Osteoblast (primary cell): ENCODE results near the gene SETDB1. TPM values are rescaled to one million over a fixed set of nuclear protein-coding genes. Genes with fewer than 3 reads are reported as not detected.

Experiments
- DNase-seq: peaks from one replicate; pipeline ENCODE4 v3.0.0; 2011; ENCODE audit warnings: low spot score, mixed read lengths; ENCODE audit not compliant: insufficient read length; ENCODE audit errors: missing footprints
- H2AFZ ChIP-seq: 2 replicates; pipeline ENCODE4 v1.6.0; 2011; ENCODE audit warnings: mild to moderate bottlenecking, low read length
- H3K27ac ChIP-seq: 2 replicates; pipeline ENCODE4 v1.5.1; 2011; ENCODE audit warnings: mild to moderate bottlenecking, low read depth, low read length, moderate library complexity
- H3K27me3 ChIP-seq: 2 replicates; pipeline ENCODE4 v1.6.0; 2012; ENCODE audit warnings: mild to moderate bottlenecking, control low read depth, inconsistent platforms, low read length, moderate library complexity; ENCODE audit not compliant: insufficient read depth
- H3K36me3 ChIP-seq: 2 replicates; pipeline ENCODE4 v1.5.1; 2011; ENCODE audit warnings: mild to moderate bottlenecking, low read length, control low read depth, moderate library complexity; ENCODE audit not compliant: insufficient read depth
- H3K4me1 ChIP-seq: 2 replicates; pipeline ENCODE4 v1.5.1; 2011; ENCODE audit warnings: mild to moderate bottlenecking, low read length, control low read depth, moderate library complexity; ENCODE audit not compliant: insufficient read depth
- H3K4me2 ChIP-seq: 2 replicates; pipeline ENCODE4 v1.6.0; 2011; ENCODE audit warnings: mild to moderate bottlenecking, low read length; ENCODE audit not compliant: insufficient read depth
- H3K4me3 ChIP-seq: fragments of 200-600 bp; sonication (generic); 3 replicates; pipeline ENCODE4 v1.5.1; 2012; ENCODE audit warnings: mild to moderate bottlenecking, low read length, inconsistent platforms; ENCODE audit not compliant: insufficient read depth
- H3K79me2 ChIP-seq: 2 replicates; pipeline ENCODE4 v1.6.0; 2012; ENCODE audit warnings: mild to moderate bottlenecking, low read length, control low read depth, inconsistent platforms; ENCODE audit not compliant: insufficient read depth
- H3K9me3 ChIP-seq: 2 replicates; pipeline ENCODE4 v1.5.1; 2011; ENCODE audit warnings: low read depth, low read length, control low read depth
- H4K20me1 ChIP-seq: 2 replicates; pipeline ENCODE4 v1.6.0; 2012; ENCODE audit warnings: mild to moderate bottlenecking, low read length, control low read depth; ENCODE audit not compliant: insufficient read depth
- CTCF ChIP-seq: IDR thresholded peaks from 2 replicates; pipeline ENCODE4 v1.5.1; 2011; ENCODE audit warnings: mild to moderate bottlenecking, low read depth, low read length, moderate library complexity; ENCODE audit errors: extremely low read depth
- total RNA-seq: library from RNA; depleted of rRNA; stranded (reverse); fragments of >200 nt; gene quantifications from 2 replicates; pipeline ENCODE4 v1.2.3, GENCODE V29; 2012

The SETDB1 gene
- total RNA-seq, 1 donor: 42.3 TPM

GRCh38 chr1:150931773-150932172 lies 5.6 kb downstream of the SETDB1 start:
- no peak for DNase-seq
- Histone ChIP-seq H3K4me3 (no peak overlapping the region), H3K79me2 (peaks cover 26% of the 10 kb centered on the region), H3K4me1 (peaks cover 6% of the 10 kb centered on the region), H2AFZ (no peak overlapping the region), H3K27ac (no peak overlapping the region), H3K4me2 (no peak overlapping the region), H3K36me3 (peaks cover 57% of the 10 kb centered on the region), H3K9me3 (no peaks in the 10 kb centered on the region), H3K27me3 (no peaks in the 10 kb centered on the region), H4K20me1 (no peaks in the 10 kb centered on the region)
- no peak for TF ChIP-seq CTCF

- no peak for TF ChIP-seq CTCF
- Histone ChIP-seq H3K4me2 (no peak overlapping the region), H3K27ac (no peak overlapping the region), H3K79me2 (no peaks in the 10 kb centered on the region), H3K4me3 (no peak overlapping the region), H2AFZ (no peak overlapping the region), H3K36me3 (peaks cover 57% of the 10 kb centered on the region), H3K9me3 (no peaks in the 10 kb centered on the region), H3K27me3 (no peaks in the 10 kb centered on the region), H4K20me1 (no peaks in the 10 kb centered on the region), H3K4me1 (no peaks in the 10 kb centered on the region)
- peak; percentile 49 for DNase-seq
These were observed 18.7 kb downstream of the SETDB1 start for GRCh38 chr1:150944856-150945255.

GRCh38 chr1:150954708-150955107 lies 28.5 kb downstream of the SETDB1 start:
- Histone ChIP-seq H3K4me3 (no peak overlapping the region), H3K27me3 (no peaks in the 10 kb centered on the region), H3K4me2 (no peak overlapping the region), H3K36me3 (peaks cover 62% of the 10 kb centered on the region), H3K27ac (no peak overlapping the region), H3K9me3 (no peaks in the 10 kb centered on the region), H4K20me1 (no peaks in the 10 kb centered on the region), H3K4me1 (no peaks in the 10 kb centered on the region), H3K79me2 (no peaks in the 10 kb centered on the region), H2AFZ (no peak overlapping the region)
- no peak for TF ChIP-seq CTCF
- peak; percentile 58 for DNase-seq

GRCh38 chr1:150955280-150955679 lies 29.1 kb downstream of the SETDB1 start:
- Histone ChIP-seq H3K9me3 (no peaks in the 10 kb centered on the region), H3K4me2 (no peak overlapping the region), H4K20me1 (no peaks in the 10 kb centered on the region), H3K4me3 (no peak overlapping the region), H3K27ac (no peak overlapping the region), H3K36me3 (peaks cover 59% of the 10 kb centered on the region), H3K27me3 (no peaks in the 10 kb centered on the region), H3K4me1 (no peaks in the 10 kb centered on the region), H3K79me2 (no peaks in the 10 kb centered on the region), H2AFZ (no peak overlapping the region)
- DNase-seq: no peak
- TF ChIP-seq CTCF: no peak
